SU-DHL-6 (cell line): Measurements from ENCODE around the gene CADM2.
A peak's percentile ranks its signal among the peaks of the same experiment; 100 is the strongest.

ENCODE experiments used
- H2AFZ ChIP-seq: fragments of 200-600 bp; sonication (generic); 2 replicates; pipeline ENCODE4 v1.6.1; 2014; ENCODE audit warnings: low read depth, mild to moderate bottlenecking, moderate library complexity, mixed read lengths, antibody characterized with exemption, low read length; ENCODE audit not compliant: severe bottlenecking
- H3F3A ChIP-seq: fragments of 200-600 bp; shearing (Covaris generic); 2 replicates; pipeline ENCODE4 v1.6.0; 2016; ENCODE audit warnings: antibody characterized with exemption, mild to moderate bottlenecking; ENCODE audit not compliant: insufficient read depth
- H3K27ac ChIP-seq: fragments of 200-600 bp; sonication (generic); 2 replicates; pipeline ENCODE4 v1.5.1; 2016; ENCODE audit warnings: low read depth, mild to moderate bottlenecking, low read length, moderate library complexity, mixed read lengths
- H3K27me3 ChIP-seq: fragments of 200-600 bp; sonication (generic), shearing (Covaris generic); 2 replicates; pipeline ENCODE4 v1.6.0; 2014; ENCODE audit warnings: mild to moderate bottlenecking, low read length
- H3K36me3 ChIP-seq: fragments of 200-600 bp; sonication (generic); 2 replicates; pipeline ENCODE4 v1.6.1; 2014; ENCODE audit warnings: mild to moderate bottlenecking, low read length, mixed read lengths
- H3K4me2 ChIP-seq: fragments of 300-600, 200-600 bp; shearing (Covaris generic), sonication (generic); 2 replicates; pipeline ENCODE4 v1.6.0; 2014; ENCODE audit warnings: low read length, low read depth, mild to moderate bottlenecking; ENCODE audit not compliant: poor library complexity, severe bottlenecking
- H3K4me3 ChIP-seq: fragments of 200-600 bp; sonication (generic); 2 replicates; pipeline ENCODE4 v1.5.1; 2014; ENCODE audit warnings: antibody characterized with exemption, low read length, mild to moderate bottlenecking, mixed read lengths; ENCODE audit not compliant: insufficient read depth, poor library complexity, severe bottlenecking
- H3K79me2 ChIP-seq: fragments of 200-600 bp; sonication (generic); 2 replicates; pipeline ENCODE4 v1.6.1; 2014; ENCODE audit warnings: mild to moderate bottlenecking, low read length, moderate library complexity; ENCODE audit not compliant: insufficient read depth
- H3K9ac ChIP-seq: fragments of 200-600 bp; sonication (generic); 2 replicates; pipeline ENCODE4 v1.7.0; 2014; ENCODE audit warnings: mild to moderate bottlenecking, low read length
- H3K9me2 ChIP-seq: fragments of 200-600 bp; sonication (generic); replicated peaks from 2 replicates; pipeline ENCODE4 v1.6.1; 2014; ENCODE audit warnings: low read length; ENCODE audit not compliant: insufficient read depth
- H3K9me3 ChIP-seq: fragments of 200-600 bp; sonication (generic); 2 replicates; pipeline ENCODE4 v1.6.1; 2014; ENCODE audit warnings: low read length, mixed read lengths; ENCODE audit not compliant: insufficient read depth
- H4K20me1 ChIP-seq: fragments of 200-600 bp; sonication (generic); 2 replicates; pipeline ENCODE4 v1.6.1; 2014; ENCODE audit warnings: low read depth, mild to moderate bottlenecking, antibody characterized with exemption, low read length, moderate library complexity, mixed read lengths
- EZH2phosphoT487 ChIP-seq: fragments of 200-600 bp; sonication (generic), shearing (Covaris generic); conservative IDR thresholded peaks from 2 replicates; pipeline ENCODE4 v1.6.1; 2018; ENCODE audit warnings: mild to moderate bottlenecking, antibody characterized with exemption, low read length, moderate library complexity, mixed read lengths
- TF ChIP-seq, protein P1 (sequence below): fragments of 200-600 bp; sonication (generic); IDR thresholded peaks from one replicate; pipeline ENCODE4 v1.5.1; 2017; ENCODE audit warnings: antibody characterized with exemption, mild to moderate bottlenecking, low read length, moderate library complexity; ENCODE audit not compliant: insufficient read depth, poor library complexity, severe bottlenecking

CADM2 gene

DNA sequence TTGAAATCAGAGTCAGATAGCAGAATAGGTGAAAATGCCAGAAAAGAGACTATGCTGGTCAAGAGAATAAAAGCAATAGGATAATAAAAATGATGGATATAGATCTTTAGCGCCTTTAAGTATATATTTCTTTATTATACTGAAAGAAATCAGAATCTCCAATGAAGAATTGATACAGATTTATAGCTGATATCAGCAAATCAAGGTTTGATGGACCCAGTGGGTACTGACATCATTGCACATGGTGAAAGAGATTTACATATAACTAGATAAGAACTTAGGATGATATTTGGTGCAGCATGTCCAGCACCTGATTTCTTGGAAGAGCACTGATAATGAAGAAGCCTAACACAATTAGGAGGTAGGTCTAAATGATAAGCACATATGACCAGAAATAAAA lies 18.2 kb downstream of the CADM2 start:
- Histone ChIP-seq H3K4me3 (no peak overlapping the region), H3K79me2 (no peaks in the 10 kb centered on the region)

DNA sequence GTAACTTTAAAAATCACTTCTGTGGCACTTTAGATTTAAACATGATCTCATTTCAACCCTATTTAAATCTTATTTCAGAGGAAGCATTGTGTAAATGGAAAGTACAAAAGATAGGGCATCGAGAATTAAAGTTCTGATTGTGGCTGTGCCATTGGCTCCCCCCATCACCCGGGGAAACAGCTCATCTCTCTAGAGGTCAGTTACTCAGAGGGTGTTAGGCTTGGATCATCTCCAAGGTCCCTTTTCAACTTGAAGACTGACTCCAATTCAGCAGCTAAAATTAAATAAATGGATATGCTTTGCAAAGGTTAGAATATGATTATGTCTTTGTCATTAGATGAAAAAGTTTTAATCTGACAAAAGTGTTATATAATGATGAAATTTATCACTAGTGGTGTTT lies 20.1 kb downstream of the CADM2 start:
- H3K27me3 ChIP-seq, result no peaks in the 10 kb centered on the region
- no peaks in the 10 kb centered on the region for H3K9me3 ChIP-seq
- no peak overlapping the region for H3K4me2 ChIP-seq
- H3K9ac ChIP-seq, result no peak overlapping the region
- H3K79me2 ChIP-seq, result no peaks in the 10 kb centered on the region
- H3K4me3 ChIP-seq, result no peak overlapping the region
- H3K27ac ChIP-seq, result no peak overlapping the region
- no peaks in the 10 kb centered on the region for H3K9me2 ChIP-seq
- H2AFZ ChIP-seq, result peak overlapping the region; percentile 48
- no peaks in the 10 kb centered on the region for H3F3A ChIP-seq
- no peak for TF ChIP-seq EZH2phosphoT487
- TF ChIP-seq, protein P1, sequence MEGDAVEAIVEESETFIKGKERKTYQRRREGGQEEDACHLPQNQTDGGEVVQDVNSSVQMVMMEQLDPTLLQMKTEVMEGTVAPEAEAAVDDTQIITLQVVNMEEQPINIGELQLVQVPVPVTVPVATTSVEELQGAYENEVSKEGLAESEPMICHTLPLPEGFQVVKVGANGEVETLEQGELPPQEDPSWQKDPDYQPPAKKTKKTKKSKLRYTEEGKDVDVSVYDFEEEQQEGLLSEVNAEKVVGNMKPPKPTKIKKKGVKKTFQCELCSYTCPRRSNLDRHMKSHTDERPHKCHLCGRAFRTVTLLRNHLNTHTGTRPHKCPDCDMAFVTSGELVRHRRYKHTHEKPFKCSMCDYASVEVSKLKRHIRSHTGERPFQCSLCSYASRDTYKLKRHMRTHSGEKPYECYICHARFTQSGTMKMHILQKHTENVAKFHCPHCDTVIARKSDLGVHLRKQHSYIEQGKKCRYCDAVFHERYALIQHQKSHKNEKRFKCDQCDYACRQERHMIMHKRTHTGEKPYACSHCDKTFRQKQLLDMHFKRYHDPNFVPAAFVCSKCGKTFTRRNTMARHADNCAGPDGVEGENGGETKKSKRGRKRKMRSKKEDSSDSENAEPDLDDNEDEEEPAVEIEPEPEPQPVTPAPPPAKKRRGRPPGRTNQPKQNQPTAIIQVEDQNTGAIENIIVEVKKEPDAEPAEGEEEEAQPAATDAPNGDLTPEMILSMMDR, result no peak
- no peaks in the 10 kb centered on the region for H3K36me3 ChIP-seq
- H4K20me1 ChIP-seq, result no peaks in the 10 kb centered on the region

More for the DNA sequence above, 18.2 kb downstream of the CADM2 start:
- no peak for TF ChIP-seq EZH2phosphoT487
- TF ChIP-seq, protein P1, result no peak
- Histone ChIP-seq H3K27ac (no peak overlapping the region), H3K4me2 (no peak overlapping the region), H3K9me3 (no peaks in the 10 kb centered on the region), H3K27me3 (no peaks in the 10 kb centered on the region), H3F3A (no peaks in the 10 kb centered on the region), H3K36me3 (no peaks in the 10 kb centered on the region), H3K9me2 (no peaks in the 10 kb centered on the region), H4K20me1 (no peaks in the 10 kb centered on the region), H3K9ac (no peak overlapping the region), H2AFZ (no peak overlapping the region)

DNA sequence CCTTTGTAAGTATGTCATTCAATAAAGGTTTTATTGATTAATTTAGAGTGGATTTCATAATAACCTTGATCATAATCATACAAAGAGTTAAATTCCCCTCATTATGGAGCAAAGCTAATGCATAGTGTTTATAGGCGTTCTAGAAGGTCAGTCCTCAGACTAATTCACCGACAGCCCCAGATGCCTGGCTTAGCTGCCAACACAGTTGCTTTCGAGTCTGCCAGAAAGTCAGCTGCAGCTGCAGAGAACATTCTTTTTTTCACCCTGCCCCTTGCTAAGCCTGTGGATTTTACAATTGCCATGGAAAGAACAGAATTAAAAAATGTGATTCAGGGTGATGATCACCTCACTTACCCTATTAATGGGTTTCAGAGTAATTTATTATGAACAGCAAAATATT lies 21.2 kb downstream of the CADM2 start:
- no peaks in the 10 kb centered on the region for H3K9me3 ChIP-seq
- no peak overlapping the region for H2AFZ ChIP-seq
- H3K9ac ChIP-seq, result no peak overlapping the region
- no peaks in the 10 kb centered on the region for H3K9me2 ChIP-seq
- no peaks in the 10 kb centered on the region for H4K20me1 ChIP-seq
- no peaks in the 10 kb centered on the region for H3K27me3 ChIP-seq
- H3K4me3 ChIP-seq, result no peak overlapping the region
- no peaks in the 10 kb centered on the region for H3K79me2 ChIP-seq
- H3K36me3 ChIP-seq, result no peaks in the 10 kb centered on the region
- no peak overlapping the region for H3K4me2 ChIP-seq
- H3F3A ChIP-seq, result no peaks in the 10 kb centered on the region
- TF ChIP-seq, protein P1, result no peak
- TF ChIP-seq EZH2phosphoT487, result no peak
- no peak overlapping the region for H3K27ac ChIP-seq

DNA sequence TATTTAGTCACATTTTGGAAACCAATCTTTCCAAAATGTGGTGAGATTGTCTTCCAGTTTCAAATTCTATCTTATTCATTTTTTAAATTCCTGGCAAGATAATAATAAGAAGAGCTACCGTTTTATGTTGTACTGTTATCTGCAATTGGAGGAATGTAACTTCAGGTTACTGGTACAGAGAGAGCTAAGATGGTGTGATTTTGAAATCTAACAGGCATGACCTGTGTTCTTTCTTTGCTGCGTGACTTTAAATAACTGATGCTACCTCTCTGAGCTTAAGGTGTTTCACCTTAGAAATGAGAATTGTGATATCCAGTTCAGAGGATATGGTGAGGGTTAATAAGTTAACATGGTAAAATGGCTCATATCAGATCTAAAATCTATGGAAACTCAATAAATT lies 21.7 kb downstream of the CADM2 start:
- no peaks in the 10 kb centered on the region for H3K9me3 ChIP-seq
- TF ChIP-seq EZH2phosphoT487, result no peak
- TF ChIP-seq, protein P1, result no peak
- no peaks in the 10 kb centered on the region for H3K27me3 ChIP-seq
- H3K27ac ChIP-seq, result no peak overlapping the region
- H3F3A ChIP-seq, result no peaks in the 10 kb centered on the region
- no peaks in the 10 kb centered on the region for H4K20me1 ChIP-seq
- H3K9ac ChIP-seq, result no peak overlapping the region
- no peaks in the 10 kb centered on the region for H3K36me3 ChIP-seq
- H3K4me3 ChIP-seq, result no peak overlapping the region
- no peaks in the 10 kb centered on the region for H3K79me2 ChIP-seq
- no peak overlapping the region for H3K4me2 ChIP-seq
- no peaks in the 10 kb centered on the region for H3K9me2 ChIP-seq
- no peak overlapping the region for H2AFZ ChIP-seq
